UCSD-AML1 (cell line): ENCODE measurements around the gene CHI3L2.

Experiments
- DNase-seq: peaks from one replicate; lab custom pipeline; 2025; ENCODE audit not compliant: unreplicated experiment; lab: John Stamatoyannopoulos, UW

The CHI3L2 gene

GRCh38 chr1:111219557-111220286 is 7.8 kb upstream of the CHI3L2 start:
- DNase-seq, result no peak

- DNase-seq, result no peak
Observed at GRCh38 chr1:111220302-111220890, 7.1 kb upstream of the CHI3L2 start.

GRCh38 chr1:111221276-111221632 is 6.3 kb upstream of the CHI3L2 start:
- no peak for DNase-seq

GRCh38 chr1:111221633-111222291 is 5.8 kb upstream of the CHI3L2 start:
- peak; percentile 63 for DNase-seq

GRCh38 chr1:111222308-111223125 is 5.0 kb upstream of the CHI3L2 start:
- DNase-seq, result peak; percentile 72

GRCh38 chr1:111223126-111223685 is 4.3 kb upstream of the CHI3L2 start:
- no peak for DNase-seq

GRCh38 chr1:111225091-111225490 is 2.4 kb upstream of the CHI3L2 start:
- no peak for DNase-seq

- DNase-seq, result no peak
Observed at GRCh38 chr1:111225717-111226400, 1.7 kb upstream of the CHI3L2 start.

- no peak for DNase-seq
Observed at GRCh38 chr1:111227851-111228747, 586 bp downstream of the CHI3L2 start.

- no peak for DNase-seq
Observed at GRCh38 chr1:111228748-111229126, 1.2 kb downstream of the CHI3L2 start.

GRCh38 chr1:111232134-111232533 is 4.6 kb downstream of the CHI3L2 start:
- DNase-seq, result no peak

GRCh38 chr1:111234258-111234657 is 6.7 kb downstream of the CHI3L2 start:
- no peak for DNase-seq

- no peak for DNase-seq
Observed at GRCh38 chr1:111234866-111235265, 7.4 kb downstream of the CHI3L2 start.

GRCh38 chr1:111236379-111236778 is 8.9 kb downstream of the CHI3L2 start:
- DNase-seq, result no peak

- DNase-seq, result no peak
Observed at GRCh38 chr1:111236806-111237205, 9.3 kb downstream of the CHI3L2 start.

- DNase-seq, result no peak
Observed at GRCh38 chr1:111238056-111238795, 10.7 kb downstream of the CHI3L2 start.

GRCh38 chr1:111241797-111242196 is 14.3 kb downstream of the CHI3L2 start:
- no peak for DNase-seq

- DNase-seq, result no peak
Observed at GRCh38 chr1:111242805-111243523, 15.5 kb downstream of the CHI3L2 start.
